ENCODE data around the gene NEK6. TPM values are rescaled to one million over a fixed set of nuclear protein-coding genes. Genes with fewer than 3 reads are reported as not detected.

NEK6 gene
- total RNA-seq, 1 donor from 2014 or later = 32.5 TPM

GRCh38 chr9:124340219-124341069, 82.7 kb downstream of the NEK6 start:
- no peak overlapping the region for H3K4me3 Mint-ChIP-seq
- H3K4me1 Mint-ChIP-seq = no peaks in the 10 kb centered on the region
- peaks cover 4% of the 10 kb centered on the region for H3K36me3 Mint-ChIP-seq (ENCODE audit: low read depth)
- no peaks in the 10 kb centered on the region for H3K9me3 Mint-ChIP-seq
- H3K27ac Mint-ChIP-seq = no peak overlapping the region
- no peak for DNase-seq
- intact Hi-C loops (cut with micrococcal nuclease) = no loop called here
- no peaks in the 10 kb centered on the region for H3K27me3 Mint-ChIP-seq

GRCh38 chr9:124341455-124342170, 83.9 kb downstream of the NEK6 start:
- H3K27me3 Mint-ChIP-seq = no peaks in the 10 kb centered on the region
- no peak for DNase-seq
- H3K4me1 Mint-ChIP-seq = no peaks in the 10 kb centered on the region
- peaks cover 4% of the 10 kb centered on the region for H3K36me3 Mint-ChIP-seq (ENCODE audit: low read depth)
- H3K27ac Mint-ChIP-seq = no peak overlapping the region
- no peaks in the 10 kb centered on the region for H3K9me3 Mint-ChIP-seq
- intact Hi-C loops (cut with micrococcal nuclease) = no loop called here
- no peak overlapping the region for H3K4me3 Mint-ChIP-seq

- no peaks in the 10 kb centered on the region for H3K27me3 Mint-ChIP-seq
- peaks cover 4% of the 10 kb centered on the region for H3K36me3 Mint-ChIP-seq (ENCODE audit: low read depth)
- no peak for DNase-seq
- H3K4me3 Mint-ChIP-seq = no peak overlapping the region
- H3K4me1 Mint-ChIP-seq = no peaks in the 10 kb centered on the region
- H3K9me3 Mint-ChIP-seq = no peaks in the 10 kb centered on the region
- no peak overlapping the region for H3K27ac Mint-ChIP-seq
- intact Hi-C loops (cut with micrococcal nuclease) = no loop called here
These were observed 84.6 kb downstream of the NEK6 start for GRCh38 chr9:124342402-124342775.

- H3K4me3 Mint-ChIP-seq = no peak overlapping the region
- H3K4me1 Mint-ChIP-seq = no peaks in the 10 kb centered on the region
- no peaks in the 10 kb centered on the region for H3K36me3 Mint-ChIP-seq (ENCODE audit: low read depth)
- H3K27me3 Mint-ChIP-seq = no peaks in the 10 kb centered on the region
- no peak overlapping the region for H3K27ac Mint-ChIP-seq
- no peak for DNase-seq
- no peaks in the 10 kb centered on the region for H3K9me3 Mint-ChIP-seq
- intact Hi-C loops (cut with micrococcal nuclease) = no loop called here
These were observed 85.2 kb downstream of the NEK6 start for GRCh38 chr9:124342776-124343485.

- Mint-ChIP-seq H3K27ac (no peak overlapping the region), H3K4me3 (no peak overlapping the region), H3K36me3 (ENCODE audit: low read depth) (peaks cover 3% of the 10 kb centered on the region), H3K9me3 (no peaks in the 10 kb centered on the region), H3K4me1 (no peaks in the 10 kb centered on the region), H3K27me3 (no peaks in the 10 kb centered on the region)
- intact Hi-C loops (cut with micrococcal nuclease) = no loop called here
- no peak for DNase-seq
These were observed 86.0 kb downstream of the NEK6 start for GRCh38 chr9:124343533-124344290.

- no peaks in the 10 kb centered on the region for H3K9me3 Mint-ChIP-seq
These were observed 86.7 kb downstream of the NEK6 start for GRCh38 chr9:124344291-124345050.

GRCh38 chr9:124345063-124345462, 87.3 kb downstream of the NEK6 start:
- Mint-ChIP-seq H3K4me3 (no peak overlapping the region), H3K4me1 (no peaks in the 10 kb centered on the region), H3K9me3 (no peaks in the 10 kb centered on the region), H3K27me3 (no peaks in the 10 kb centered on the region), H3K27ac (no peak overlapping the region), H3K36me3 (ENCODE audit: low read depth) (peaks cover 4% of the 10 kb centered on the region)
- intact Hi-C loops (cut with micrococcal nuclease) = no loop called here
- DNase-seq = no peak

More at GRCh38 chr9:124344291-124345050, 86.7 kb downstream of the NEK6 start:
- Mint-ChIP-seq H3K36me3 (ENCODE audit: low read depth) (peaks cover 4% of the 10 kb centered on the region), H3K27ac (no peak overlapping the region), H3K4me1 (no peaks in the 10 kb centered on the region), H3K4me3 (no peak overlapping the region), H3K27me3 (no peaks in the 10 kb centered on the region)
- intact Hi-C loops (cut with micrococcal nuclease) = no loop called here
- no peak for DNase-seq

- Mint-ChIP-seq H3K27me3 (no peaks in the 10 kb centered on the region), H3K4me1 (no peaks in the 10 kb centered on the region), H3K4me3 (no peak overlapping the region), H3K9me3 (no peaks in the 10 kb centered on the region), H3K36me3 (ENCODE audit: low read depth) (peaks cover 4% of the 10 kb centered on the region), H3K27ac (no peak overlapping the region)
- intact Hi-C loops (cut with micrococcal nuclease) = no loop called here
- no peak for DNase-seq
These were observed 88.1 kb downstream of the NEK6 start for GRCh38 chr9:124345751-124346281.

GRCh38 chr9:124346347-124347163, 88.8 kb downstream of the NEK6 start:
- Mint-ChIP-seq H3K9me3 (no peaks in the 10 kb centered on the region), H3K4me1 (no peaks in the 10 kb centered on the region), H3K27ac (no peak overlapping the region), H3K27me3 (no peaks in the 10 kb centered on the region), H3K4me3 (no peak overlapping the region), H3K36me3 (ENCODE audit: low read depth) (peaks cover 11% of the 10 kb centered on the region)
- no peak for DNase-seq
- intact Hi-C loops (cut with micrococcal nuclease) = no loop called here

GRCh38 chr9:124347206-124347967, 89.6 kb downstream of the NEK6 start:
- Mint-ChIP-seq H3K4me3 (no peak overlapping the region), H3K27me3 (no peaks in the 10 kb centered on the region), H3K4me1 (no peaks in the 10 kb centered on the region), H3K36me3 (ENCODE audit: low read depth) (peaks cover 18% of the 10 kb centered on the region), H3K27ac (no peak overlapping the region), H3K9me3 (no peaks in the 10 kb centered on the region)
- DNase-seq = no peak
- intact Hi-C loops (cut with micrococcal nuclease) = no loop called here

- H3K4me1 Mint-ChIP-seq = no peaks in the 10 kb centered on the region
- H3K36me3 Mint-ChIP-seq (ENCODE audit: low read depth) = peaks cover 23% of the 10 kb centered on the region
- DNase-seq = no peak
- intact Hi-C loops (cut with micrococcal nuclease) = no loop called here
- no peaks in the 10 kb centered on the region for H3K27me3 Mint-ChIP-seq
- H3K27ac Mint-ChIP-seq = no peak overlapping the region
- no peak overlapping the region for H3K4me3 Mint-ChIP-seq
- H3K9me3 Mint-ChIP-seq = no peaks in the 10 kb centered on the region
These were observed 90.2 kb downstream of the NEK6 start for GRCh38 chr9:124347968-124348358.

- no peak overlapping the region for H3K4me3 Mint-ChIP-seq
- H3K27ac Mint-ChIP-seq = no peak overlapping the region
- H3K9me3 Mint-ChIP-seq = no peaks in the 10 kb centered on the region
- no peak for DNase-seq
- no peaks in the 10 kb centered on the region for H3K27me3 Mint-ChIP-seq
- no peaks in the 10 kb centered on the region for H3K4me1 Mint-ChIP-seq
- intact Hi-C loops (cut with micrococcal nuclease) = no loop called here
- H3K36me3 Mint-ChIP-seq (ENCODE audit: low read depth) = peaks cover 25% of the 10 kb centered on the region
These were observed 90.6 kb downstream of the NEK6 start for GRCh38 chr9:124348363-124348762.
